B cell (primary cell): Measurements from ENCODE around the gene FARP2.

Source experiments
- CTCF ChIP-seq: fragments of 200-600 bp; IDR thresholded peaks from one replicate; pipeline ENCODE4 v1.8.0; 2022; ENCODE audit warnings: antibody characterized with exemption, mild to moderate bottlenecking
- EZH2 ChIP-seq: IDR thresholded peaks from 2 replicates; pipeline ENCODE4 v1.6.1; 2012; ENCODE audit warnings: borderline replicate concordance, low read depth, mild to moderate bottlenecking, moderate library complexity, low read length; ENCODE audit not compliant: insufficient read depth, poor library complexity, severe bottlenecking

DNA sequence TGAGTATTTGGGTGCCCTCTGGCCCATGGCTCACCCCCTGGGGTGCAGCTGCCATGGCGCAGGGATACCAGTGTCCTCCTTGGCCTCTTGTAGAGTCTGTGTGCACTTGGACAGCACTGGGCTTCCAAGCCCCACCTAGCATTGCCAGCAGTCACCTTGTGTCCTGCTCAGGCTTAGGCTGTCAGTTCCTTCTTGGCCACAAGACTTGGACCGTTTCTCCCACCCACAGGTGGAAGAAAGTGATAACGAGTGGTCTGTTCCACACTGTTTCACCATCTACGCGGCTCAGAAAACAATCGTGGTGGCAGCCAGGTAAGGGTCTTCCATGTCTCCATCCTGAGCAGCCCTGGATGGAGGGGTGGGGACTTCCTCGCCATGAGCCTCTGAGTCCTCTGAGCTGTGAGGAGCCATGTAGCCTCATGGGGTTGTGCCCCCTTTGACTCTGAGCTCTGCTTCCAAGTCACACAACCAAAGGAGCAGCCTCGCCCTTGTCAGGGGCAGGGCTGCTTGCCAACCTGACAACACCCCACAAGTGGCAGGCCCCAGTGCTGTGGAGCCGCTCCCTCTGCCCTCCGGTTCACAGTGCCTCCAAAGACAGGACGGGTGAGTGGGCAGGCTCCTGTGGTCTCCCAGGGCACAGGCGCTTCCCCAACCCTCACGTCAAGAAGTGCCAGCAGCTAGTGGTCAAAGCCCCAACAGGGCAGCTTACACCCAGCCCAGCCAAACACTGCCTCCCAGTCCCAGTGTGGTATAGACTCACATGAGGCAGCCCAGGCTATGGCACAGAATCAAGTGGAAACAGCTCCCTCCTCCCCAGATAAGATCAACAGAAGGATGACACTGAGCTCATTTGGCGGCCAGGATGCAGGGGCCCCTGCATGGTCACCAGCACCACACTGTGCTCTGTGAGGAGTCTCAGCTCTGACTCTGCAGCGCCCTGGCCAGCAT, 133.9 kb downstream of the FARP2 start:
- no peak for TF ChIP-seq CTCF
- no peak for TF ChIP-seq EZH2
